ENCODE data around the gene SSMEM1.

GRCh38 chr7:130234078-130234477 is 26.4 kb downstream of the SSMEM1 start:
- no peak for TF ChIP-seq EZH2 (IDR thresholded peaks at IDR 0.05)
- TF ChIP-seq POLR2AphosphoS5 (IDR thresholded peaks at IDR 0.05; ENCODE audit: borderline replicate concordance, low read depth, low read length) = no peak
- no peak for TF ChIP-seq FOXP2 (optimal IDR thresholded peaks at IDR 0.05; ENCODE audit: control extremely low read depth, extremely low read length, insufficient read depth)

All from SK-N-MC (cell line).